ENCODE results near the gene CTDSPL.

CTDSPL gene

DNA sequence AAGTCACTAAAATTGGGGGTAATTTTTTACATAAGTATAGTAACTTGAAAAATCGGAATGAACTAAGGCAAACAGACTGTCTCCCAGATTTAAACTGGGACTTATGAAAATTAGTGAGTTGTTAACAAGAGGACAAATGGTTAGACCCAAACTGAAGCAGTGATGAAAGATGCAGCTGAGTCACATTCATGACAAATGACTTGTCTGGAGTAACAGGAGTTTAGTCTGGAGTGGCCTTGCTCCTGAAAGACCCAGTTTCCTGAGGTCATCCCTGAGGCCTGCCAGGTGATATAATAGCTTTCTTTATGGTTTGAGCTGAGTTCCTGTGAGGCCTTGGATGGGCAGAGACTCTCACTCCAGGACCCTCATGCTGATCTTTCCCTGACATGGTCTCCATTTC, 9.6 kb upstream of the CTDSPL start:
- DNase-seq (ENCODE audit: extremely low read depth, low read depth): no peak
- no peak overlapping the region for H3K4me3 ChIP-seq (replicated peaks; ENCODE audit: low read depth, low read length)
- TF ChIP-seq, protein P1, sequence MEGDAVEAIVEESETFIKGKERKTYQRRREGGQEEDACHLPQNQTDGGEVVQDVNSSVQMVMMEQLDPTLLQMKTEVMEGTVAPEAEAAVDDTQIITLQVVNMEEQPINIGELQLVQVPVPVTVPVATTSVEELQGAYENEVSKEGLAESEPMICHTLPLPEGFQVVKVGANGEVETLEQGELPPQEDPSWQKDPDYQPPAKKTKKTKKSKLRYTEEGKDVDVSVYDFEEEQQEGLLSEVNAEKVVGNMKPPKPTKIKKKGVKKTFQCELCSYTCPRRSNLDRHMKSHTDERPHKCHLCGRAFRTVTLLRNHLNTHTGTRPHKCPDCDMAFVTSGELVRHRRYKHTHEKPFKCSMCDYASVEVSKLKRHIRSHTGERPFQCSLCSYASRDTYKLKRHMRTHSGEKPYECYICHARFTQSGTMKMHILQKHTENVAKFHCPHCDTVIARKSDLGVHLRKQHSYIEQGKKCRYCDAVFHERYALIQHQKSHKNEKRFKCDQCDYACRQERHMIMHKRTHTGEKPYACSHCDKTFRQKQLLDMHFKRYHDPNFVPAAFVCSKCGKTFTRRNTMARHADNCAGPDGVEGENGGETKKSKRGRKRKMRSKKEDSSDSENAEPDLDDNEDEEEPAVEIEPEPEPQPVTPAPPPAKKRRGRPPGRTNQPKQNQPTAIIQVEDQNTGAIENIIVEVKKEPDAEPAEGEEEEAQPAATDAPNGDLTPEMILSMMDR (IDR thresholded peaks at IDR 0.05; ENCODE audit: low read depth, low read length, missing control alignments): no peak

GRCh38 chr3:37852771-37853170, 8.9 kb upstream of the CTDSPL start:
- TF ChIP-seq, protein P1 (IDR thresholded peaks at IDR 0.05; ENCODE audit: low read depth, low read length, missing control alignments): no peak
- DNase-seq (ENCODE audit: extremely low read depth, low read depth): no peak
- no peak overlapping the region for H3K4me3 ChIP-seq (replicated peaks; ENCODE audit: low read depth, low read length)

DNA sequence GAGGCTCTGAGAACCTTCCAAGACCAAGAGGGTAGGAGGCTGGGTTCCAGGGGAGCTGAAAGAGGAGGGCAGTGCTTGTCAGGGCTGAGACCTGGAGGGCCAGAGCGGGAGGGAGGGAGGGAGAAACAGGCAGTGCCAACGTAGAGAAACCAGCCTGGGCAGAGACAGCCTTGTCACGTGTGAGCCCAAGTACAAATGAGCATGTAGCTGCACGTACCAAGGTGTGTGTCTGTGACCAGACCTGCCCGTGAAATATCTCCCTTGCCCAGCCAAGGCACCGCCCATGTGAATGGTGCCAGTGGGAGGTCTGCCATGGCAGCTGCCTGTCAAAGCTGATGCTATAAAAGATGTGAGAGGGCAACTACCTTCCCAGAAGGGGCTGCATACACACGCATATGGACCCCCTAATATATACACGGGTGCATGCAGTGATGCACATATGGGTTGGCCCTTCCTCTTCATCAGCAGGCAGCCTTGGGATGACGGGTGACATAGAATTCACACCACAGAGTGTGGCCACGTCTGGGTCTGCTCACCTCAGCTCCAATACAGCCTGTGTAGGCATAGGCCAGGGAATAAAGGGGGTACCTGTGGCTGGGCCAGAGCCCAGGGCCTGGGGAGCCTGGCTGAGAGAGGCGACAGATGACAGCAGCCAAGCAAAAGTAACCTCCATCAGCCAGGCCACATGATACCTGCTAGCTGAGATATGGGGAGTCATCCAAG, 7.8 kb upstream of the CTDSPL start:
- TF ChIP-seq, protein P1 (IDR thresholded peaks at IDR 0.05; ENCODE audit: low read depth, low read length, missing control alignments): no peak
- H3K4me3 ChIP-seq (replicated peaks; ENCODE audit: low read depth, low read length): no peak overlapping the region
- DNase-seq (ENCODE audit: extremely low read depth, low read depth): no peak

- peak; percentile 38 for DNase-seq (ENCODE audit: extremely low read depth, low read depth)
- TF ChIP-seq, protein P1 (IDR thresholded peaks at IDR 0.05; ENCODE audit: low read depth, low read length, missing control alignments): peak; percentile 90
- H3K4me3 ChIP-seq (replicated peaks; ENCODE audit: low read depth, low read length): no peak overlapping the region
These were observed 6.2 kb upstream of the CTDSPL start for GRCh38 chr3:37855363-37855970.

GRCh38 chr3:37856381-37856780, 5.3 kb upstream of the CTDSPL start:
- DNase-seq (ENCODE audit: extremely low read depth, low read depth): no peak
- H3K4me3 ChIP-seq (replicated peaks; ENCODE audit: low read depth, low read length): no peak overlapping the region
- TF ChIP-seq, protein P1 (IDR thresholded peaks at IDR 0.05; ENCODE audit: low read depth, low read length, missing control alignments): no peak

DNA sequence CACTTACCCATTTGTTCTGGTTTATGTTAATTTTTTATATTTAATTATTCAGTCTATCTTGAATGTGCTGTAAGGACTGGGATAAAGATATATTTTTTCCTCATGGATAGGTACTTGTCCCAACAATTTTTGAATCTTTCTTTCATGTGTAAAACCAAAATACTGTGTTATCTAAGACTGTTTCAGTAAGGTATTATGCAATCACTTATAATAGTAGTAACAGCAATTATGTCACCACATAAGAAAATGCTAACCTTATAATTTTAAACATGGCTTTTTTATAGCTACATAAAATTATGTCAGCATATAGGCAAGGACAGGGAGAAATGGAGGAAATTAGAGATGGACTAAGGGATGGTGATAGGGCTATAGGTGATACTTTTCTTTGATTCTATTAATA, 2.9 kb upstream of the CTDSPL start:
- no peak for DNase-seq (ENCODE audit: extremely low read depth, low read depth)
- TF ChIP-seq, protein P1 (IDR thresholded peaks at IDR 0.05; ENCODE audit: low read depth, low read length, missing control alignments): no peak
- no peak overlapping the region for H3K4me3 ChIP-seq (replicated peaks; ENCODE audit: low read depth, low read length)

Data from HFF-Myc (cell line).